ENCODE measurements around the gene AGMO.

Gene AGMO

GRCh38 chr7:15175152-15175551 is 386.7 kb downstream of the AGMO start:
- no peak overlapping the region for H3K4me3 ChIP-seq (ENCODE audit: low read length)
- H3K56ac ChIP-seq (ENCODE audit: low read length): no peak overlapping the region
- no peak overlapping the region for H3K18ac ChIP-seq (ENCODE audit: low read length)
- no peak overlapping the region for H4K8ac ChIP-seq (ENCODE audit: low read depth, low read length)
- no peak overlapping the region for H3K4ac ChIP-seq (ENCODE audit: low read depth, low read length)
- no peak overlapping the region for H3K9ac ChIP-seq (ENCODE audit: low read length)
- no peaks in the 10 kb centered on the region for H3K36me3 ChIP-seq (ENCODE audit: control insufficient read depth, insufficient read depth, low read length)
- no peak overlapping the region for H2AK5ac ChIP-seq (ENCODE audit: low read length)
- WGBS (ENCODE audit: extremely low coverage, insufficient coverage, low lambda C conversion rate): no CpG with 5 or more reads among the region's 1 CpG
- H3K23ac ChIP-seq (ENCODE audit: low read length): no peak overlapping the region
- no peak overlapping the region for H4K5ac ChIP-seq (ENCODE audit: low read length)
- no peak for DNase-seq
- no peaks in the 10 kb centered on the region for H3K79me1 ChIP-seq (ENCODE audit: low read length)
- no peak overlapping the region for H3K27ac ChIP-seq (ENCODE audit: low read depth, low read length)
- no peak overlapping the region for H2BK15ac ChIP-seq (replicated peaks; ENCODE audit: low read depth)
- H2BK120ac ChIP-seq (ENCODE audit: low read depth, low read length): no peak overlapping the region
- H3K27me3 ChIP-seq (ENCODE audit: insufficient read depth, low read length, poor library complexity): no peaks in the 10 kb centered on the region
- no peak overlapping the region for H3K4me2 ChIP-seq (ENCODE audit: low read length)
- no peaks in the 10 kb centered on the region for H3K79me2 ChIP-seq (ENCODE audit: control insufficient read depth, insufficient read depth, low read length)
- H2BK5ac ChIP-seq (ENCODE audit: low read length): no peak overlapping the region
- no peaks in the 10 kb centered on the region for H3K4me1 ChIP-seq (ENCODE audit: control insufficient read depth, low read depth, low read length)

- H3K18ac ChIP-seq (ENCODE audit: low read length): no peak overlapping the region
- H3K4me1 ChIP-seq (ENCODE audit: control insufficient read depth, low read depth, low read length): no peaks in the 10 kb centered on the region
- H3K4ac ChIP-seq (ENCODE audit: low read depth, low read length): no peak overlapping the region
- DNase-seq: no peak
- H4K5ac ChIP-seq (ENCODE audit: low read length): no peak overlapping the region
- no peak overlapping the region for H2BK120ac ChIP-seq (ENCODE audit: low read depth, low read length)
- no peaks in the 10 kb centered on the region for H3K36me3 ChIP-seq (ENCODE audit: control insufficient read depth, insufficient read depth, low read length)
- no peak overlapping the region for H3K56ac ChIP-seq (ENCODE audit: low read length)
- H2BK5ac ChIP-seq (ENCODE audit: low read length): no peak overlapping the region
- no peaks in the 10 kb centered on the region for H3K79me1 ChIP-seq (ENCODE audit: low read length)
- no peak overlapping the region for H2BK15ac ChIP-seq (replicated peaks; ENCODE audit: low read depth)
- H3K9ac ChIP-seq (ENCODE audit: low read length): no peak overlapping the region
- whole genome bisulfite sequencing (ENCODE audit: extremely low coverage, insufficient coverage, low lambda C conversion rate): no CpG with 5 or more reads among the region's 1 CpG
- H3K23ac ChIP-seq (ENCODE audit: low read length): no peak overlapping the region
- no peaks in the 10 kb centered on the region for H3K27me3 ChIP-seq (ENCODE audit: insufficient read depth, low read length, poor library complexity)
- no peak overlapping the region for H4K8ac ChIP-seq (ENCODE audit: low read depth, low read length)
- H3K79me2 ChIP-seq (ENCODE audit: control insufficient read depth, insufficient read depth, low read length): no peaks in the 10 kb centered on the region
- H3K27ac ChIP-seq (ENCODE audit: low read depth, low read length): no peak overlapping the region
- H2AK5ac ChIP-seq (ENCODE audit: low read length): no peak overlapping the region
- H3K4me3 ChIP-seq (ENCODE audit: low read length): no peak overlapping the region
- no peak overlapping the region for H3K4me2 ChIP-seq (ENCODE audit: low read length)
Observed at GRCh38 chr7:15174485-15174884, 387.3 kb downstream of the AGMO start.

- H3K4me1 ChIP-seq (ENCODE audit: control insufficient read depth, low read depth, low read length): no peaks in the 10 kb centered on the region
- H3K56ac ChIP-seq (ENCODE audit: low read length): no peak overlapping the region
- no peak overlapping the region for H3K9ac ChIP-seq (ENCODE audit: low read length)
- H3K23ac ChIP-seq (ENCODE audit: low read length): no peak overlapping the region
- no peaks in the 10 kb centered on the region for H3K27me3 ChIP-seq (ENCODE audit: insufficient read depth, low read length, poor library complexity)
- no peak overlapping the region for H3K18ac ChIP-seq (ENCODE audit: low read length)
- no peak overlapping the region for H2BK5ac ChIP-seq (ENCODE audit: low read length)
- no peaks in the 10 kb centered on the region for H3K79me2 ChIP-seq (ENCODE audit: control insufficient read depth, insufficient read depth, low read length)
- DNase-seq: no peak
- H3K4me2 ChIP-seq (ENCODE audit: low read length): no peak overlapping the region
- no peak overlapping the region for H2AK5ac ChIP-seq (ENCODE audit: low read length)
- no peak overlapping the region for H3K4me3 ChIP-seq (ENCODE audit: low read length)
- no peak overlapping the region for H2BK120ac ChIP-seq (ENCODE audit: low read depth, low read length)
- no peak overlapping the region for H4K5ac ChIP-seq (ENCODE audit: low read length)
- no CpG with 5 or more reads among the region's 4 CpGs for WGBS (ENCODE audit: extremely low coverage, insufficient coverage, low lambda C conversion rate)
- no peak overlapping the region for H3K27ac ChIP-seq (ENCODE audit: low read depth, low read length)
- H2BK15ac ChIP-seq (replicated peaks; ENCODE audit: low read depth): no peak overlapping the region
- H3K79me1 ChIP-seq (ENCODE audit: low read length): no peaks in the 10 kb centered on the region
- no peaks in the 10 kb centered on the region for H3K36me3 ChIP-seq (ENCODE audit: control insufficient read depth, insufficient read depth, low read length)
- H4K8ac ChIP-seq (ENCODE audit: low read depth, low read length): no peak overlapping the region
- no peak overlapping the region for H3K4ac ChIP-seq (ENCODE audit: low read depth, low read length)
Observed at GRCh38 chr7:15168489-15168888, 393.3 kb downstream of the AGMO start.

- no peaks in the 10 kb centered on the region for H3K79me2 ChIP-seq (ENCODE audit: control insufficient read depth, insufficient read depth, low read length)
- H3K79me1 ChIP-seq (ENCODE audit: low read length): no peaks in the 10 kb centered on the region
- DNase-seq: no peak
- no peak overlapping the region for H2BK120ac ChIP-seq (ENCODE audit: low read depth, low read length)
- no peak overlapping the region for H3K18ac ChIP-seq (ENCODE audit: low read length)
- no peak overlapping the region for H3K27ac ChIP-seq (ENCODE audit: low read depth, low read length)
- no peak overlapping the region for H3K9ac ChIP-seq (ENCODE audit: low read length)
- no peak overlapping the region for H2BK15ac ChIP-seq (replicated peaks; ENCODE audit: low read depth)
- H4K8ac ChIP-seq (ENCODE audit: low read depth, low read length): no peak overlapping the region
- H3K27me3 ChIP-seq (ENCODE audit: insufficient read depth, low read length, poor library complexity): no peaks in the 10 kb centered on the region
- no CpG with 5 or more reads among the region's 3 CpGs for WGBS (ENCODE audit: extremely low coverage, insufficient coverage, low lambda C conversion rate)
- H3K4me3 ChIP-seq (ENCODE audit: low read length): no peak overlapping the region
- H3K56ac ChIP-seq (ENCODE audit: low read length): no peak overlapping the region
- no peak overlapping the region for H3K4ac ChIP-seq (ENCODE audit: low read depth, low read length)
- no peak overlapping the region for H2AK5ac ChIP-seq (ENCODE audit: low read length)
- no peaks in the 10 kb centered on the region for H3K4me1 ChIP-seq (ENCODE audit: control insufficient read depth, low read depth, low read length)
- no peak overlapping the region for H4K5ac ChIP-seq (ENCODE audit: low read length)
- no peak overlapping the region for H3K4me2 ChIP-seq (ENCODE audit: low read length)
- H3K23ac ChIP-seq (ENCODE audit: low read length): no peak overlapping the region
- no peak overlapping the region for H2BK5ac ChIP-seq (ENCODE audit: low read length)
- H3K36me3 ChIP-seq (ENCODE audit: control insufficient read depth, insufficient read depth, low read length): no peaks in the 10 kb centered on the region
Observed at GRCh38 chr7:15167912-15168311, 393.9 kb downstream of the AGMO start.

GRCh38 chr7:15166620-15167019 is 395.2 kb downstream of the AGMO start:
- H3K56ac ChIP-seq (ENCODE audit: low read length): no peak overlapping the region
- H4K5ac ChIP-seq (ENCODE audit: low read length): no peak overlapping the region
- no peak overlapping the region for H2BK5ac ChIP-seq (ENCODE audit: low read length)
- H3K4me3 ChIP-seq (ENCODE audit: low read length): no peak overlapping the region
- H3K4me1 ChIP-seq (ENCODE audit: control insufficient read depth, low read depth, low read length): no peaks in the 10 kb centered on the region
- no CpG with 5 or more reads among the region's 1 CpG for WGBS (ENCODE audit: extremely low coverage, insufficient coverage, low lambda C conversion rate)
- no peak overlapping the region for H3K4ac ChIP-seq (ENCODE audit: low read depth, low read length)
- no peak overlapping the region for H3K9ac ChIP-seq (ENCODE audit: low read length)
- H2BK15ac ChIP-seq (replicated peaks; ENCODE audit: low read depth): no peak overlapping the region
- no peaks in the 10 kb centered on the region for H3K27me3 ChIP-seq (ENCODE audit: insufficient read depth, low read length, poor library complexity)
- no peak overlapping the region for H3K18ac ChIP-seq (ENCODE audit: low read length)
- H3K79me1 ChIP-seq (ENCODE audit: low read length): no peaks in the 10 kb centered on the region
- no peak overlapping the region for H4K8ac ChIP-seq (ENCODE audit: low read depth, low read length)
- no peak overlapping the region for H3K23ac ChIP-seq (ENCODE audit: low read length)
- no peak for DNase-seq
- H3K36me3 ChIP-seq (ENCODE audit: control insufficient read depth, insufficient read depth, low read length): no peaks in the 10 kb centered on the region
- H3K4me2 ChIP-seq (ENCODE audit: low read length): no peak overlapping the region
- H2BK120ac ChIP-seq (ENCODE audit: low read depth, low read length): no peak overlapping the region
- no peaks in the 10 kb centered on the region for H3K79me2 ChIP-seq (ENCODE audit: control insufficient read depth, insufficient read depth, low read length)
- no peak overlapping the region for H3K27ac ChIP-seq (ENCODE audit: low read depth, low read length)
- H2AK5ac ChIP-seq (ENCODE audit: low read length): no peak overlapping the region

GRCh38 chr7:15159261-15159660 is 402.6 kb downstream of the AGMO start:
- Histone ChIP-seq H3K27ac (ENCODE audit: low read depth, low read length) (no peak overlapping the region), H3K79me1 (ENCODE audit: low read length) (no peaks in the 10 kb centered on the region), H3K4me2 (ENCODE audit: low read length) (no peak overlapping the region), H4K5ac (ENCODE audit: low read length) (no peak overlapping the region), H2BK5ac (ENCODE audit: low read length) (no peak overlapping the region), H3K4me1 (ENCODE audit: control insufficient read depth, low read depth, low read length) (no peaks in the 10 kb centered on the region), H2BK15ac (replicated peaks; ENCODE audit: low read depth) (no peak overlapping the region), H3K56ac (ENCODE audit: low read length) (no peak overlapping the region), H3K36me3 (ENCODE audit: control insufficient read depth, insufficient read depth, low read length) (no peaks in the 10 kb centered on the region), H3K4ac (ENCODE audit: low read depth, low read length) (no peak overlapping the region), H3K9ac (ENCODE audit: low read length) (no peak overlapping the region), H2BK120ac (ENCODE audit: low read depth, low read length) (no peak overlapping the region), H3K79me2 (ENCODE audit: control insufficient read depth, insufficient read depth, low read length) (no peaks in the 10 kb centered on the region), H3K4me3 (ENCODE audit: low read length) (no peak overlapping the region), H3K27me3 (ENCODE audit: insufficient read depth, low read length, poor library complexity) (no peaks in the 10 kb centered on the region), H3K23ac (ENCODE audit: low read length) (no peak overlapping the region), H3K18ac (ENCODE audit: low read length) (no peak overlapping the region), H4K8ac (ENCODE audit: low read depth, low read length) (no peak overlapping the region), H2AK5ac (ENCODE audit: low read length) (no peak overlapping the region)
- no CpG with 5 or more reads among the region's 1 CpG for WGBS (ENCODE audit: extremely low coverage, insufficient coverage, low lambda C conversion rate)
- DNase-seq: no peak

Data from mesendoderm (in vitro differentiated cells).